CD4-positive, CD25-positive, alpha-beta regulatory T cell (primary cell): ENCODE results near the gene NCAPH2. TPM values are rescaled to one million over a fixed set of nuclear protein-coding genes. Genes with fewer than 3 reads are reported as not detected.

Experiments used
- ATAC-seq, 2 donors: fragments of 150-1000 bp; cut with Tn5 transposase; one replicate each; pipeline ENCODE4 v1.10.0; 2021; ENCODE audit warnings: low read depth in 2 of 2, moderate number of reproducible peaks in 2 of 2, moderate library complexity in 1 of 2
- DNase-seq, 3 donors: peaks; one replicate each; pipeline versions ENCODE4 v3.0.0 to v3.0.0-alpha.2; 2012 to 2022; ENCODE audit warnings: mixed read lengths in 1 of 3
- H3K27ac ChIP-seq: one replicate; pipeline ENCODE4 v1.7.0; 2013; ENCODE audit warnings: mild to moderate bottlenecking, low read length; ENCODE audit not compliant: insufficient read depth, poor library complexity, severe bottlenecking
- H3K27me3 ChIP-seq: one replicate; pipeline ENCODE4 v1.7.0; 2013; ENCODE audit warnings: low read length; ENCODE audit not compliant: control insufficient read depth, insufficient read depth
- H3K36me3 ChIP-seq: one replicate; pipeline ENCODE4 v1.7.0; 2013; ENCODE audit warnings: mild to moderate bottlenecking, low read length, moderate library complexity; ENCODE audit not compliant: control insufficient read depth, insufficient read depth
- H3K4me1 ChIP-seq: 2 replicates; pipeline ENCODE4 v1.7.0; 2013; ENCODE audit warnings: mild to moderate bottlenecking, low read length; ENCODE audit not compliant: insufficient read depth, control insufficient read depth, poor library complexity, severe bottlenecking
- H3K4me3 ChIP-seq: one replicate; pipeline ENCODE4 v1.7.0; 2013; ENCODE audit warnings: low read depth, mild to moderate bottlenecking, low read length, moderate library complexity
- H3K9me3 ChIP-seq, 2 experiments: 1 replicate in 1 of 2; 2 replicates in 1 of 2; pipeline ENCODE4 v1.7.0; 2013; ENCODE audit warnings: low read length in 2 of 2, mild to moderate bottlenecking in 1 of 2, moderate library complexity in 1 of 2; ENCODE audit not compliant: control insufficient read depth in 2 of 2
- H3K27ac Mint-ChIP-seq, 3 donors: one replicate each; pipeline ENCODE4 v1.8.0; 2020 to 2022; ENCODE audit warnings: mild to moderate bottlenecking in 3 of 3, mixed read lengths in 3 of 3, moderate library complexity in 2 of 3
- H3K27me3 Mint-ChIP-seq: one replicate; pipeline ENCODE4 v1.8.0; 2022; ENCODE audit warnings: mild to moderate bottlenecking, mixed read lengths
- H3K36me3 Mint-ChIP-seq: one replicate; pipeline ENCODE4 v1.8.0; 2020; ENCODE audit warnings: mixed read lengths
- H3K4me1 Mint-ChIP-seq, 4 donors: one replicate each; pipeline ENCODE4 v1.8.0; 2020 to 2022; ENCODE audit warnings: mixed read lengths in 4 of 4, mild to moderate bottlenecking in 1 of 4
- H3K4me3 Mint-ChIP-seq, 4 donors: one replicate each; pipeline ENCODE4 v1.8.0; 2020 to 2022; ENCODE audit warnings: mild to moderate bottlenecking in 4 of 4, mixed read lengths in 4 of 4, moderate library complexity in 3 of 4
- H3K9me3 Mint-ChIP-seq, 7 donors: one replicate each; pipeline ENCODE4 v1.8.0; 2020 to 2022; ENCODE audit warnings: mixed read lengths in 7 of 7, mild to moderate bottlenecking in 3 of 7, moderate library complexity in 2 of 7
- polyA plus RNA-seq, 4 donors: library from polyadenylated mRNA; unstranded; fragments of 300-500 nt; fragmentation: Illumina TruSeq; gene quantifications; one replicate each; pipeline ENCODE4 v1.2.3, GENCODE V29; 2021
- total RNA-seq: library from RNA; stranded (reverse); gene quantifications from one replicate; pipeline ENCODE4 v1.2.3, GENCODE V29; 2022

The NCAPH2 gene
- total and polyA plus RNA-seq, 5 donors from 2014 or later, result 35.8 to 112 (median 41.7) TPM

DNA sequence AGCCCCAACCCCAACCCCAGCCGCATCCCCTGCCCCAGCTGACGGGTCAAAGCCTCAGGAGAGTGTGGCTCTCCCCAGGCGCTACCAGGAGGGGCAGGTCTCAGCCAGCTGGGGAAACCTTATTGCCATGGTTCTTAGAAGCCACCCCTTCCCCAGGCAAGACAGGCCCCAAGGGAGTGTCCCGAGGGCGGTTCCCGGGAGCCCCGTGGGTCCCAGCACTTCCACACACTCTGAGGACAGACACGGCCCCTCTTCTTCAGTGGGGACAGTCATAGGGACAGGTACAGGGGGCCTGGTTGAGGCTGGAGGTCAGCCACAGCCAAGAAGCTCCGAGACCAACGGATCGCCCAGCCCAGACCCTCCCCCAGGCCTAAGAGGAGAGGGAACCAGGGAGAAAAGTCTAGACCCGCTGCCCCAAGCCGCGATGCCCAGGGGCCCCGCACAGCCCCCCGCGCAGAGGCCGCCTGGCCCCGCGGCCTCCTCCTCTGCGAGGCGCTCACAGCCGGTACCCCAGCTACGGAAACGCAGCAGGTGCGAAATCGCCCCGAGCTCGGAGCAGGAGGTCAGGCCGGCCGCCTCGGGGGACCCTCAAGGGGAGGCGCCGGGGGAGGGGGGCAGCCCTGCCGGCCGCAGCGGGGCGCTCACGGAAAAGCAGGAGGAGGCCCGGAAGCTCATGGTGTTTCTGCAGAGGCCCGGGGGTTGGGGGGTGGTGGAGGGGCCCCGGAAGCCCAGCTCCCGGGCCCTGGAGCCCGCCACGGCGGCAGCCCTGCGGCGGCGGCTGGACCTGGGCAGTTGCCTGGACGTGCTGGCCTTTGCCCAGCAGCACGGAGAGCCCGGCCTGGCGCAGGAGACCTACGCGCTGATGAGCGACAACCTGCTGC is 40.3 kb downstream of the NCAPH2 start:
- Mint-ChIP-seq H3K4me1 (peaks cover 0 to 48% (median 21%) of the 10 kb centered on the region in 4 donors), H3K27me3 (no peaks in the 10 kb centered on the region), H3K27ac (peak overlapping the region; percentile 72 to 92 (median 92)), H3K36me3 (no peaks in the 10 kb centered on the region), H3K9me3 (no peaks in the 10 kb centered on the region), H3K4me3 (peak overlapping the region; percentile 67 to 80 (median 74))
- Histone ChIP-seq H3K9me3 (no peaks in the 10 kb centered on the region), H3K27me3 (no peaks in the 10 kb centered on the region), H3K4me3 (no peak overlapping the region), H3K4me1 (peaks cover 52% of the 10 kb centered on the region), H3K27ac (peak overlapping the region; percentile 83), H3K36me3 (no peaks in the 10 kb centered on the region)
- peak; percentile 61 to 66 for ATAC-seq
- peak; percentile 53 to 77 (median 69) for DNase-seq

DNA sequence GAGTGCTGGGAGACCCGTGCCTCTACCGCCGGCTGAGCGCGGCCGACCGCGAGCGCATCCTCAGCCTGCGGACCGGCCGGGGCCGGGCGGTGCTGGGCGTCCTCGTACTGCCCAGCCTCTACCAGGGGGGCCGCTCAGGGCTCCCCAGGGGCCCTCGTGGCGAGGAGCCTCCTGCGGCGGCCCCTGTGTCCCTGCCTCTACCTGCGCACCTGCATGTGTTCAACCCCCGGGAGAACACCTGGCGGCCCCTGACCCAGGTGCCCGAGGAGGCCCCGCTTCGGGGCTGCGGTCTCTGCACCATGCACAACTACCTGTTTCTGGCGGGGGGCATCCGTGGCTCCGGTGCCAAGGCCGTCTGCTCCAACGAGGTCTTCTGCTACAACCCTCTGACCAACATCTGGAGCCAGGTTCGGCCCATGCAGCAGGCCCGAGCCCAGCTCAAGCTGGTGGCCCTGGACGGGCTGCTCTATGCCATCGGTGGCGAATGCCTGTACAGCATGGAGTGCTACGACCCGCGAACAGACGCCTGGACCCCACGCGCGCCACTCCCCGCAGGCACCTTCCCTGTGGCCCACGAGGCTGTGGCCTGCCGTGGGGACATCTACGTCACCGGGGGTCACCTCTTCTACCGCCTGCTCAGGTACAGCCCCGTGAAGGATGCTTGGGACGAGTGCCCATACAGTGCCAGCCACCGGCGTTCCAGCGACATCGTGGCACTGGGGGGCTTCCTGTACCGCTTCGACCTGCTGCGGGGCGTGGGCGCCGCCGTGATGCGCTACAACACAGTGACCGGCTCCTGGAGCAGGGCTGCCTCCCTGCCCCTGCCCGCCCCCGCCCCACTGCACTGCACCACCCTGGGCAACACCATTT is 41.1 kb downstream of the NCAPH2 start:
- peak overlapping the region; percentile 83 for H3K27ac ChIP-seq
- peaks cover 48% of the 10 kb centered on the region for H3K4me1 ChIP-seq
- DNase-seq (no peak), ATAC-seq (peak; percentile 2 to 8)
- H3K4me3 ChIP-seq, result peak overlapping the region; percentile 19
- H3K27me3 ChIP-seq, result no peaks in the 10 kb centered on the region
- Mint-ChIP-seq H3K27me3 (no peaks in the 10 kb centered on the region), H3K36me3 (no peaks in the 10 kb centered on the region), H3K4me1 (peaks cover 0 to 50% (median 20%) of the 10 kb centered on the region in 4 donors), H3K27ac (peak overlapping the region; percentile 58 to 89 (median 86)), H3K9me3 (no peaks in the 10 kb centered on the region), H3K4me3 (peak overlapping the region; percentile 44 to 83 (median 79))
- no peaks in the 10 kb centered on the region for H3K9me3 ChIP-seq
- no peaks in the 10 kb centered on the region for H3K36me3 ChIP-seq

DNA sequence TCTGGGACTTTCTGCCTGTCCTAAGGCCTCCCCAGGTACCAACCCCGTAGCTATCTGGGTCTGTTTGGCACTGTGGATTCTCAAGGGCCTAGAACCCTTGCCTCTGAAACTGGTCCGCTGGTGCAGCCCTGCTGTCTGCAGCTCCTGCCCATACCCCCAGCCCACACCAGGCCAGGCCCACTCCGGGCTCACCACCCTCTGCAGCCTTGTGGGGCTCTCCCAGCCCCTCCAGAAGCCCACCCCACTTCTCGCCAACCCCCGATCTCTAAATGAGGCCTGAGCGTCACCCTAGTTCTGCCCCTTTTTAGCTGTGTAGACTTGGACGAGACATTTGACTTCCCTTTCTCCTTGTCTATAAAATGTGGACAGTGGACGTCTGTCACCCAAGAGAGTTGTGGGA is 42.4 kb downstream of the NCAPH2 start:
- Mint-ChIP-seq H3K9me3 (no peaks in the 10 kb centered on the region), H3K27me3 (no peaks in the 10 kb centered on the region), H3K4me1 (peaks cover 0 to 38% (median 13%) of the 10 kb centered on the region in 4 donors), H3K27ac (peak overlapping the region; percentile 65 to 81 (median 69)), H3K4me3 (peak overlapping the region; percentile 47 to 84 (median 80)), H3K36me3 (no peaks in the 10 kb centered on the region)
- ATAC-seq, result no peak
- Histone ChIP-seq H3K36me3 (no peaks in the 10 kb centered on the region), H3K27ac (peak overlapping the region; percentile 1), H3K27me3 (no peaks in the 10 kb centered on the region), H3K4me1 (peaks cover 36% of the 10 kb centered on the region), H3K4me3 (no peak overlapping the region), H3K9me3 (no peaks in the 10 kb centered on the region)
- DNase-seq, result no peak

DNA sequence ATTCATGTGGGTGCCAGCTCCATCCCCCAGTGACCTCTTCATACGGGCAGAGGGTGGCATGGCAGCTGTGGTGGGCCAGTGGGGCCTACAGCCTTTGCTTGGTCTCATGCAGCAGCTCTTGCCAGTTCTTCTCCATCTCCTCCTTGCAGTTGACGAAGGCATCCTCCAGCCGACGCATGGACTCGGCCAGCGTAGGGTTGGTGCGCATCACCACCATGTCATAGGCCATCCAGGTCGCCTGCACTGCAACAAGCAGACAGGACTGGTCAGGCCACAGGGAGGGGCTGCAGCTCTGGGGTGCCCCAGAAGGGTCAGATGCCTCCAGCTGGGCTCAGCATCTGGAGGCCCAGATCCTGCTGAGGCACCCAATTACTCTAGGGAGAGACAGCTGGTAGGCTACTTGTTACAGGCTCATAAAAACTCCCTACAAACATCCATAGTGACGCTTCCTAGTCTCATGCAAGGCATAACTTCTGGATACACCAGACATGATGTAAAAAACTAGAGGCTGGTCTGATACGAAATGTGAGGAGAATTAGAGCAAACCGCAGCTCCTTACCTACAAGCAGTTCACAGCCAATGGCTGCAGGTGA is 43.2 kb downstream of the NCAPH2 start:
- Histone ChIP-seq H3K27ac (no peak overlapping the region), H3K36me3 (no peaks in the 10 kb centered on the region), H3K9me3 (no peaks in the 10 kb centered on the region), H3K4me3 (no peak overlapping the region), H3K4me1 (peaks cover 28% of the 10 kb centered on the region), H3K27me3 (no peaks in the 10 kb centered on the region)
- no peak for DNase-seq
- H3K4me1 Mint-ChIP-seq, result peaks cover 0 to 29% (median 10%) of the 10 kb centered on the region in 4 donors
- peak overlapping the region in 1 of 3 donors; percentile 69 for H3K27ac Mint-ChIP-seq
- no peak for ATAC-seq
- no peaks in the 10 kb centered on the region for H3K27me3 Mint-ChIP-seq
- peak overlapping the region; percentile 73 to 83 (median 80) for H3K4me3 Mint-ChIP-seq
- no peaks in the 10 kb centered on the region for H3K9me3 Mint-ChIP-seq
- no peaks in the 10 kb centered on the region for H3K36me3 Mint-ChIP-seq

DNA sequence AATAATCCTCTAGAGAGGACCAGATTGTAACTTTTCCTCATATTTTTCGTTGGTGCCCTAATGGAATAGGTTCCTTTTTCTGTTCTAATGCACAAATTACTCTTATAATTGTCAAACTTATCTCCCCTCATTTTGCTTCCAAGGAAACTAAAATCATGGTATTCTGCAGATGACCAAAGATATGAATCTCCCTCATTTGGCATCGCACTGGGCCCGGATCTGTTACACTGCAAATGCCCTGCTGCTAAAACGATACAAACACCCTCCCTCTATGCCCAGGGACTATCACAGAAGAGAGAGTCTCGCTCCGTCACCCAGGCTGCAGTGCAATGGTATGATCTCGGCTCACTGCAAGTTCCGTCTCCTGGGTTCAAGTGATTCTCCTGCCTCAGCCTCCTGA is 45.3 kb downstream of the NCAPH2 start:
- Mint-ChIP-seq H3K9me3 (no peaks in the 10 kb centered on the region), H3K4me3 (no peak overlapping the region), H3K4me1 (peaks cover 0 to 24% (median 10%) of the 10 kb centered on the region in 4 donors), H3K36me3 (no peaks in the 10 kb centered on the region), H3K27me3 (peaks cover 5% of the 10 kb centered on the region), H3K27ac (no peak overlapping the region)
- Histone ChIP-seq H3K27ac (no peak overlapping the region), H3K4me3 (no peak overlapping the region), H3K4me1 (peaks cover 22% of the 10 kb centered on the region), H3K36me3 (no peaks in the 10 kb centered on the region), H3K27me3 (no peaks in the 10 kb centered on the region), H3K9me3 (no peaks in the 10 kb centered on the region)
- ATAC-seq (no peak), DNase-seq (no peak)

DNA sequence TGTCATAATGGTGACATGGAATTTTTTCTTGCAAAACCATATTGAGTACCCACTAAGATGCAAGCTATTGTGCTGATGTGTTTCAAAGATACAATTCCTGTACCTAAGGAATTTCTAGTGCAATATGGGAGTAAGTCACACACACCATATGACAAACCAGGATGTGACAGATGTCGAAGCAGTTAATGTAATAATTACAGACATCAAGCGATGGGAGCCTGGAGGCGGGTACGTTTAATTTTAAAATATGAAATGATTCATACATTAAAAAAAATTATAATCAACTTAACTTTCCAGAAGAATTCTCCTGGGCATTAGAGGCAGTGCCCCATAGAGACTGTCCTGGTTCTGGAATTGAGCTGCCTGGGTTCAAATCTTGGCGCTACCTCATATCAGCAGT is 48.7 kb downstream of the NCAPH2 start:
- Mint-ChIP-seq H3K36me3 (no peaks in the 10 kb centered on the region), H3K27ac (no peak overlapping the region), H3K9me3 (peaks cover 0 to 2% (median 0%) of the 10 kb centered on the region in 7 donors), H3K27me3 (peaks cover 16% of the 10 kb centered on the region), H3K4me1 (peaks cover 0 to 10% (median 6%) of the 10 kb centered on the region in 4 donors), H3K4me3 (peak overlapping the region in 1 of 4 donors; percentile 14)
- H3K27ac ChIP-seq, result no peak overlapping the region
- no peaks in the 10 kb centered on the region for H3K4me1 ChIP-seq
- H3K9me3 ChIP-seq, result no peaks in the 10 kb centered on the region
- H3K36me3 ChIP-seq, result no peaks in the 10 kb centered on the region
- H3K27me3 ChIP-seq, result no peaks in the 10 kb centered on the region
- no peak overlapping the region for H3K4me3 ChIP-seq
- no peak for DNase-seq
- no peak for ATAC-seq

- Histone ChIP-seq H3K27ac (no peak overlapping the region), H3K4me3 (no peak overlapping the region), H3K36me3 (no peaks in the 10 kb centered on the region), H3K4me1 (peaks cover 10% of the 10 kb centered on the region), H3K27me3 (no peaks in the 10 kb centered on the region), H3K9me3 (no peaks in the 10 kb centered on the region)
- H3K27ac Mint-ChIP-seq, result no peak overlapping the region
- no peak for DNase-seq
- no peak for ATAC-seq
- H3K4me1 Mint-ChIP-seq, result peaks cover 0 to 23% (median 15%) of the 10 kb centered on the region in 4 donors
- H3K27me3 Mint-ChIP-seq, result peaks cover 22% of the 10 kb centered on the region
- H3K9me3 Mint-ChIP-seq, result peaks cover 0 to 2% (median 0%) of the 10 kb centered on the region in 7 donors
- H3K4me3 Mint-ChIP-seq, result peak overlapping the region in 1 of 4 donors; percentile 85
- H3K36me3 Mint-ChIP-seq, result no peaks in the 10 kb centered on the region
These were observed 52.0 kb downstream of the NCAPH2 start for GRCh38 chr22:50560034-50560433.
